ENCODE measurements around the gene INKA2. TPM values are rescaled to one million over a fixed set of nuclear protein-coding genes. Genes with fewer than 3 reads are reported as not detected.
A peak's percentile ranks its signal among the peaks of the same experiment; 100 is the strongest.

Gene INKA2
- total and polyA plus RNA-seq, 3 donors from 2014 or later: 6.7 to 8.5 (median 8.3) TPM

GRCh38 chr1:111775966-111776365 lies 36.8 kb upstream of the INKA2 start:
- no peak for DNase-seq
- Histone ChIP-seq H3K36me3 (ENCODE audit: low read depth, missing control alignments) (no peaks in the 10 kb centered on the region), H3K27me3 (no peaks in the 10 kb centered on the region), H3K9me3 (no peaks in the 10 kb centered on the region), H3K4me1 (no peaks in the 10 kb centered on the region), H3K4me3 (no peak overlapping the region), H3K27ac (no peak overlapping the region)
- intact Hi-C loops (cut with DNase I; ENCODE audit: low total_unique reads): no loop called here
- TF ChIP-seq POLR2A (IDR thresholded peaks at IDR 0.05) (no peak), CTCF (IDR thresholded peaks at IDR 0.05) (no peak)
- WGBS, 2 donors: 81 to 88% methylated on average over 9 of the region's 9 CpGs

GRCh38 chr1:111770916-111771315 lies 31.7 kb upstream of the INKA2 start:
- Histone ChIP-seq H3K27ac (no peak overlapping the region), H3K4me3 (no peak overlapping the region), H3K4me1 (no peaks in the 10 kb centered on the region), H3K9me3 (no peaks in the 10 kb centered on the region), H3K36me3 (ENCODE audit: low read depth, missing control alignments) (no peaks in the 10 kb centered on the region), H3K27me3 (no peaks in the 10 kb centered on the region)
- TF ChIP-seq CTCF (IDR thresholded peaks at IDR 0.05): no peak
- no peak for TF ChIP-seq POLR2A (IDR thresholded peaks at IDR 0.05)
- 85 to 86% methylated on average over 4 of the region's 4 CpGs for WGBS, 2 donors
- intact Hi-C loops (cut with DNase I; ENCODE audit: low total_unique reads): no loop called here
- DNase-seq: no peak

GRCh38 chr1:111769517-111770146 lies 30.4 kb upstream of the INKA2 start:
- Histone ChIP-seq H3K27ac (no peak overlapping the region), H3K4me3 (no peak overlapping the region), H3K4me1 (no peaks in the 10 kb centered on the region), H3K27me3 (no peaks in the 10 kb centered on the region), H3K9me3 (no peaks in the 10 kb centered on the region), H3K36me3 (ENCODE audit: low read depth, missing control alignments) (no peaks in the 10 kb centered on the region)
- TF ChIP-seq CTCF (IDR thresholded peaks at IDR 0.05): peak; percentile 66 to 86 (median 79)
- no peak for TF ChIP-seq POLR2A (IDR thresholded peaks at IDR 0.05)
- intact Hi-C loops (cut with DNase I; ENCODE audit: low total_unique reads): no loop called here
- WGBS, 2 donors: 35 to 38% methylated on average over 6 of the region's 6 CpGs
- DNase-seq: peak; percentile 53

GRCh38 chr1:111768625-111769024 lies 29.4 kb upstream of the INKA2 start:
- Histone ChIP-seq H3K36me3 (ENCODE audit: low read depth, missing control alignments) (no peaks in the 10 kb centered on the region), H3K27me3 (no peaks in the 10 kb centered on the region), H3K27ac (no peak overlapping the region), H3K4me3 (no peak overlapping the region), H3K4me1 (no peaks in the 10 kb centered on the region), H3K9me3 (no peaks in the 10 kb centered on the region)
- intact Hi-C loops (cut with DNase I; ENCODE audit: low total_unique reads): no loop called here
- DNase-seq: no peak
- TF ChIP-seq POLR2A (IDR thresholded peaks at IDR 0.05) (no peak), CTCF (IDR thresholded peaks at IDR 0.05) (no peak)

GRCh38 chr1:111768023-111768422 lies 28.8 kb upstream of the INKA2 start:
- DNase-seq: no peak
- Histone ChIP-seq H3K27me3 (no peaks in the 10 kb centered on the region), H3K4me3 (no peak overlapping the region), H3K27ac (no peak overlapping the region), H3K9me3 (no peaks in the 10 kb centered on the region), H3K36me3 (ENCODE audit: low read depth, missing control alignments) (no peaks in the 10 kb centered on the region), H3K4me1 (no peaks in the 10 kb centered on the region)
- TF ChIP-seq POLR2A (IDR thresholded peaks at IDR 0.05) (no peak), CTCF (IDR thresholded peaks at IDR 0.05) (no peak)
- intact Hi-C loops (cut with DNase I; ENCODE audit: low total_unique reads): no loop called here
